HG03108 (cell line): ENCODE data around the gene CIAO2A.
"Not testable (repeated sequence)": the region's sequence is repeated elsewhere in the genome, so short reads cannot be mapped to it uniquely, and the experiment has no call there.

Source experiments
- ATAC-seq: cut with Tn5 transposase; IDR thresholded peaks from one replicate; pipeline ENCODE4 v1.9.1; 2021; ENCODE audit warnings: moderate library complexity; ENCODE audit not compliant: unreplicated experiment

Gene CIAO2A

GRCh38 chr15:64112073-64112772, 18.6 kb upstream of the CIAO2A start:
- no peak for ATAC-seq

- ATAC-seq: no peak
Measured at GRCh38 chr15:64111679-64112050, 18.0 kb upstream of the CIAO2A start.

GRCh38 chr15:64110950-64111678, 17.5 kb upstream of the CIAO2A start:
- ATAC-seq: no peak

- not testable (repeated sequence) for ATAC-seq
Measured at GRCh38 chr15:64110108-64110701, 16.6 kb upstream of the CIAO2A start.

- ATAC-seq: no peak
Measured at GRCh38 chr15:64107337-64107736, 13.7 kb upstream of the CIAO2A start.

- ATAC-seq: no peak
Measured at GRCh38 chr15:64105113-64105704, 11.6 kb upstream of the CIAO2A start.

GRCh38 chr15:64102497-64102896, 8.9 kb upstream of the CIAO2A start:
- no peak for ATAC-seq

GRCh38 chr15:64100958-64101357, 7.3 kb upstream of the CIAO2A start:
- ATAC-seq: no peak

GRCh38 chr15:64099379-64099778, 5.7 kb upstream of the CIAO2A start:
- no peak for ATAC-seq

- no peak for ATAC-seq
Measured at GRCh38 chr15:64096668-64097384, 3.2 kb upstream of the CIAO2A start.

GRCh38 chr15:64095795-64096667, 2.4 kb upstream of the CIAO2A start, which contains the start of gene SNX1:
TSS of gene SNX1 (plus strand) at chr15:64095982. CDS start at chr15:64096014, 32 bp downstream.
- ATAC-seq: peak; percentile 38

- no peak for ATAC-seq
Measured at GRCh38 chr15:64095431-64095794, 1.8 kb upstream of the CIAO2A start.

- no peak for ATAC-seq
Measured at GRCh38 chr15:64092864-64093626, 593 bp downstream of the CIAO2A start.

- no peak for ATAC-seq
Measured at GRCh38 chr15:64092075-64092820, 1.4 kb downstream of the CIAO2A start.

- ATAC-seq: no peak
Measured at GRCh38 chr15:64090527-64090926, 3.1 kb downstream of the CIAO2A start.

- no peak for ATAC-seq
Measured at GRCh38 chr15:64089543-64090280, 3.9 kb downstream of the CIAO2A start.

- ATAC-seq: no peak
Measured at GRCh38 chr15:64082757-64083156, 10.9 kb downstream of the CIAO2A start.

- ATAC-seq: not testable (repeated sequence)
Measured at GRCh38 chr15:64073496-64073895, 20.1 kb downstream of the CIAO2A start.
